ENCODE results near the gene CLIP2. TPM values are rescaled to one million over a fixed set of nuclear protein-coding genes. Genes with fewer than 3 reads are reported as not detected.

The CLIP2 gene
- polyA plus RNA-seq, 1 donor from 2014 or later, result 25.7 TPM

DNA sequence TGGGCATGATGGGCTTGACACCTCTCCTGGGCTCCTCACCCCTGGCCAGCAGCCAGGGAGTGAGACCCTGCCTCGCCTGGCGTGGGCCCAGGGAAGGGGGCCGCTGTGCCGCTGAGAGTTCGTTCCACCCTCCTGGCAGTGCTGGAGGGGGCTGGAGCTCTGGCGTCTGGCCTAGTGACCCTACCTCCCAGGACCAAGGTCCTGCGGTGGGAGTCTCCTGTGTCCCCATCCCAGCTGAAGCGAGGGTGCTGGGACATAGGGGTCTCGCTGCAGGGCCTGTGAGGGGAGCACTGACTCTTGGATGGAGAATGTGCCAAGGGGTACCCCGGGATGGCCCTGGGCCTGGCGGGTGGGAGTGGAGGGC, 165.7 kb downstream of the CLIP2 start:
- TF ChIP-seq TAF1 (IDR thresholded peaks at IDR 0.05; ENCODE audit: low read depth), result no peak
- Histone ChIP-seq H4K20me1 (ENCODE audit: insufficient read depth) (no peaks in the 10 kb centered on the region), H3F3A (ENCODE audit: insufficient read depth, low read length, poor library complexity, severe bottlenecking) (no peaks in the 10 kb centered on the region), H3K27ac (ENCODE audit: low read length) (peak overlapping the region; percentile 82), H3K79me2 (replicated peaks; ENCODE audit: insufficient read depth, low read length) (peaks cover 51% of the 10 kb centered on the region), H3K27me3 (ENCODE audit: insufficient read depth, low read depth, low read length) (no peaks in the 10 kb centered on the region), H3K9me3 (ENCODE audit: low read length) (no peaks in the 10 kb centered on the region), H3K4me3 (ENCODE audit: low read length) (peak overlapping the region; percentile 90), H2AFZ (ENCODE audit: low read depth, low read length) (peak overlapping the region; percentile 27), H3K4me2 (ENCODE audit: low read length) (peak overlapping the region; percentile 73), H3K9ac (ENCODE audit: low read length) (peak overlapping the region; percentile 93), H3K9me2 (ENCODE audit: insufficient read depth, low read length) (no peaks in the 10 kb centered on the region), H3K36me3 (ENCODE audit: insufficient read depth, low read length) (no peaks in the 10 kb centered on the region)

GRCh38 chr7:74455291-74455804, 166.1 kb downstream of the CLIP2 start:
- Histone ChIP-seq H3K27ac (ENCODE audit: low read length) (peak overlapping the region; percentile 82), H4K20me1 (ENCODE audit: insufficient read depth) (no peaks in the 10 kb centered on the region), H3K9ac (ENCODE audit: low read length) (peak overlapping the region; percentile 93), H3K27me3 (ENCODE audit: insufficient read depth, low read depth, low read length) (no peaks in the 10 kb centered on the region), H3F3A (ENCODE audit: insufficient read depth, low read length, poor library complexity, severe bottlenecking) (no peaks in the 10 kb centered on the region), H3K79me2 (replicated peaks; ENCODE audit: insufficient read depth, low read length) (peaks cover 55% of the 10 kb centered on the region), H3K36me3 (ENCODE audit: insufficient read depth, low read length) (no peaks in the 10 kb centered on the region), H3K4me2 (ENCODE audit: low read length) (peak overlapping the region; percentile 73), H2AFZ (ENCODE audit: low read depth, low read length) (no peak overlapping the region), H3K9me3 (ENCODE audit: low read length) (no peaks in the 10 kb centered on the region), H3K9me2 (ENCODE audit: insufficient read depth, low read length) (no peaks in the 10 kb centered on the region), H3K4me3 (ENCODE audit: low read length) (peak overlapping the region; percentile 90)
- TF ChIP-seq MXI1 (conservative IDR thresholded peaks at IDR 0.05; ENCODE audit: poor library complexity, severe bottlenecking), result no peak
- TF ChIP-seq, protein P1, sequence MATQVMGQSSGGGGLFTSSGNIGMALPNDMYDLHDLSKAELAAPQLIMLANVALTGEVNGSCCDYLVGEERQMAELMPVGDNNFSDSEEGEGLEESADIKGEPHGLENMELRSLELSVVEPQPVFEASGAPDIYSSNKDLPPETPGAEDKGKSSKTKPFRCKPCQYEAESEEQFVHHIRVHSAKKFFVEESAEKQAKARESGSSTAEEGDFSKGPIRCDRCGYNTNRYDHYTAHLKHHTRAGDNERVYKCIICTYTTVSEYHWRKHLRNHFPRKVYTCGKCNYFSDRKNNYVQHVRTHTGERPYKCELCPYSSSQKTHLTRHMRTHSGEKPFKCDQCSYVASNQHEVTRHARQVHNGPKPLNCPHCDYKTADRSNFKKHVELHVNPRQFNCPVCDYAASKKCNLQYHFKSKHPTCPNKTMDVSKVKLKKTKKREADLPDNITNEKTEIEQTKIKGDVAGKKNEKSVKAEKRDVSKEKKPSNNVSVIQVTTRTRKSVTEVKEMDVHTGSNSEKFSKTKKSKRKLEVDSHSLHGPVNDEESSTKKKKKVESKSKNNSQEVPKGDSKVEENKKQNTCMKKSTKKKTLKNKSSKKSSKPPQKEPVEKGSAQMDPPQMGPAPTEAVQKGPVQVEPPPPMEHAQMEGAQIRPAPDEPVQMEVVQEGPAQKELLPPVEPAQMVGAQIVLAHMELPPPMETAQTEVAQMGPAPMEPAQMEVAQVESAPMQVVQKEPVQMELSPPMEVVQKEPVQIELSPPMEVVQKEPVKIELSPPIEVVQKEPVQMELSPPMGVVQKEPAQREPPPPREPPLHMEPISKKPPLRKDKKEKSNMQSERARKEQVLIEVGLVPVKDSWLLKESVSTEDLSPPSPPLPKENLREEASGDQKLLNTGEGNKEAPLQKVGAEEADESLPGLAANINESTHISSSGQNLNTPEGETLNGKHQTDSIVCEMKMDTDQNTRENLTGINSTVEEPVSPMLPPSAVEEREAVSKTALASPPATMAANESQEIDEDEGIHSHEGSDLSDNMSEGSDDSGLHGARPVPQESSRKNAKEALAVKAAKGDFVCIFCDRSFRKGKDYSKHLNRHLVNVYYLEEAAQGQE (IDR thresholded peaks at IDR 0.05; ENCODE audit: borderline replicate concordance), result no peak
- no peak for TF ChIP-seq SMC3 (conservative IDR thresholded peaks at IDR 0.05; ENCODE audit: poor library complexity)
- no peak for TF ChIP-seq RAD21 (conservative IDR thresholded peaks at IDR 0.05)
- no peak for TF ChIP-seq EP300 (conservative IDR thresholded peaks at IDR 0.05; ENCODE audit: poor library complexity, severe bottlenecking)
- TF ChIP-seq TAF1 (IDR thresholded peaks at IDR 0.05; ENCODE audit: low read depth), result no peak
- no peak for TF ChIP-seq POLR2AphosphoS5 (IDR thresholded peaks at IDR 0.05)
- TF ChIP-seq EZH2 (IDR thresholded peaks at IDR 0.05; ENCODE audit: borderline replicate concordance, insufficient read depth, low read length, poor library complexity, severe bottlenecking), result no peak
- no peak for TF ChIP-seq CTCF (IDR thresholded peaks at IDR 0.05; ENCODE audit: poor library complexity, severe bottlenecking)

Other genes with a start within 250 kb of the CLIP2 start
- 21.1 and 23.5 TPM in 2 replicates for gene LIMK1, start 205.6 kb upstream of the CLIP2 start, polyA plus RNA-seq
- 170 and 180 TPM in 2 replicates for gene EIF4H, start 115.1 kb upstream of the CLIP2 start, polyA plus RNA-seq
- gene LAT2, start 79.4 kb upstream of the CLIP2 start, polyA plus RNA-seq, result 2.6 and 3.7 TPM in 2 replicates
- gene RFC2, start 35.0 kb upstream of the CLIP2 start, polyA plus RNA-seq, result 20.9 and 35.3 TPM in 2 replicates
- 26.7 and 31.9 TPM in 2 replicates for gene GTF2IRD1, start 164.5 kb downstream of the CLIP2 start, polyA plus RNA-seq

Measured in neural cell (in vitro differentiated cells).